ENCODE data around the gene SP100. TPM values are rescaled to one million over a fixed set of nuclear protein-coding genes. Genes with fewer than 3 reads are reported as not detected.
A peak's percentile ranks its signal among the peaks of the same experiment; 100 is the strongest.

The SP100 gene
- total and polyA plus RNA-seq, 2 of the 13 experiments (the other 11 are each of a cell fraction or from before 2014, with no cell fraction given): 12.6 to 16.5 TPM

DNA sequence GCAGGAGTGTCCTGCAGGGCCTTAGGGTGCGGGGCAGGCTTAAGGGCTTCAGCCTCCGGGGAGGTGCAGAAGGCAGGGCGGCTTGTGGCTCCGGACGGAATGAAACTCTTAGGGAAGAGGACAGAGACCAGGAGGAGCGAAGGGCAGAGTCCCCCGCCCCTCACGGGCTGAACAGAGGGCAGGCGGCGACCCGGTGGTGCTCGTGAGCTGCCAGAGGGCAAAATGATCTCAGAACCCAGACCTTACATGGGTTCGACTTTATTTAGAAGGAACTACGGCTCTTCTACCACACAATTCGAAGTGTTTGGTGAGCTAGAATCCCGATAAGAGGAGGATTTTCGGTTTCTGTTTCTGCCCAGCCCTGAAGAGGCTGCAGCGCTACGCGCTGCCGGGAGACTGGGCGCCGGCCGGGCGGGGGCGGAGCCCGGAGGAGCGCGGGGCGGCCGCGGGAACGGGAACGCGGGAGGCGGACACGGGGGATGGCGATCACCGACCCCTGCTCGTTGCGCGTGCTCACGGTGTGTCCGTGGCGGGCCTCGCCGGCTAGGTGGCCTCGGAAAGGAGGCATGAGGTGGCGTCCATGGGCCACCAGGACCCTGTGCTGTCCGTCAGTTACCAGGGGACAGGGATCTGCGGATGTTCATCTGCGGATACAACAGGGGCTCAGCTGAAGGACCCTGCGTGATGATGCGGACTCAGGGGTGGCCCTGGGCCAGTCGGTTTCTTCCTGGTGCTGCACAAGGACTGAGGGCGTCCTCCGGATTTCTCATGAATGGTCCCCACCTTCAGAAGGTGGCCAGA, 4.2 kb upstream of the SP100 start (continued):
- TF ChIP-seq, protein P1, sequence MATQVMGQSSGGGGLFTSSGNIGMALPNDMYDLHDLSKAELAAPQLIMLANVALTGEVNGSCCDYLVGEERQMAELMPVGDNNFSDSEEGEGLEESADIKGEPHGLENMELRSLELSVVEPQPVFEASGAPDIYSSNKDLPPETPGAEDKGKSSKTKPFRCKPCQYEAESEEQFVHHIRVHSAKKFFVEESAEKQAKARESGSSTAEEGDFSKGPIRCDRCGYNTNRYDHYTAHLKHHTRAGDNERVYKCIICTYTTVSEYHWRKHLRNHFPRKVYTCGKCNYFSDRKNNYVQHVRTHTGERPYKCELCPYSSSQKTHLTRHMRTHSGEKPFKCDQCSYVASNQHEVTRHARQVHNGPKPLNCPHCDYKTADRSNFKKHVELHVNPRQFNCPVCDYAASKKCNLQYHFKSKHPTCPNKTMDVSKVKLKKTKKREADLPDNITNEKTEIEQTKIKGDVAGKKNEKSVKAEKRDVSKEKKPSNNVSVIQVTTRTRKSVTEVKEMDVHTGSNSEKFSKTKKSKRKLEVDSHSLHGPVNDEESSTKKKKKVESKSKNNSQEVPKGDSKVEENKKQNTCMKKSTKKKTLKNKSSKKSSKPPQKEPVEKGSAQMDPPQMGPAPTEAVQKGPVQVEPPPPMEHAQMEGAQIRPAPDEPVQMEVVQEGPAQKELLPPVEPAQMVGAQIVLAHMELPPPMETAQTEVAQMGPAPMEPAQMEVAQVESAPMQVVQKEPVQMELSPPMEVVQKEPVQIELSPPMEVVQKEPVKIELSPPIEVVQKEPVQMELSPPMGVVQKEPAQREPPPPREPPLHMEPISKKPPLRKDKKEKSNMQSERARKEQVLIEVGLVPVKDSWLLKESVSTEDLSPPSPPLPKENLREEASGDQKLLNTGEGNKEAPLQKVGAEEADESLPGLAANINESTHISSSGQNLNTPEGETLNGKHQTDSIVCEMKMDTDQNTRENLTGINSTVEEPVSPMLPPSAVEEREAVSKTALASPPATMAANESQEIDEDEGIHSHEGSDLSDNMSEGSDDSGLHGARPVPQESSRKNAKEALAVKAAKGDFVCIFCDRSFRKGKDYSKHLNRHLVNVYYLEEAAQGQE (IDR thresholded peaks at IDR 0.05; ENCODE audit: borderline replicate concordance in 1 of 2, low read depth in 1 of 2, low read length in 2 of 2): no peak; a peak in 1 of 4 replicates
- TF ChIP-seq BORCS8-MEF2B (CRISPR knock-in tag; IDR thresholded peaks at IDR 0.05) (peak; percentile 72), CSRNP1 (CRISPR knock-in tag; IDR thresholded peaks at IDR 0.05) (no peak), REL (CRISPR knock-in tag; conservative IDR thresholded peaks at IDR 0.05) (no peak), HCFC1 (IDR thresholded peaks at IDR 0.05; ENCODE audit: low read depth, low read length) (no peak), KMT2B (CRISPR knock-in tag; IDR thresholded peaks at IDR 0.05) (peak; percentile 77; the same call in 1 of the 2 replicates), SP140L (CRISPR knock-in tag; IDR thresholded peaks at IDR 0.05; ENCODE audit: borderline replicate concordance) (no peak), PRMT3 (CRISPR knock-in tag; IDR thresholded peaks at IDR 0.05; ENCODE audit: borderline replicate concordance, low read depth) (no peak), HMG20B (CRISPR knock-in tag; conservative IDR thresholded peaks at IDR 0.05) (no peak), EZH2 (conservative IDR thresholded peaks at IDR 0.05; ENCODE audit: low read depth, low read length) (no peak), ZNF607 (CRISPR knock-in tag; IDR thresholded peaks at IDR 0.05; ENCODE audit: borderline replicate concordance) (peak; percentile 81), SIX4 (CRISPR knock-in tag; IDR thresholded peaks at IDR 0.05) (no peak), MED1 (CRISPR knock-in tag; IDR thresholded peaks at IDR 0.05) (no peak; the same call in none of the 2 replicates), PLRG1 (conservative IDR thresholded peaks at IDR 0.05) (no peak), NFIB (CRISPR knock-in tag; IDR thresholded peaks at IDR 0.05; ENCODE audit: borderline replicate concordance) (no peak), ZNF3 (CRISPR knock-in tag; IDR thresholded peaks at IDR 0.05) (no peak), ZNF234 (CRISPR knock-in tag; conservative IDR thresholded peaks at IDR 0.05) (no peak), TGIF2 (CRISPR knock-in tag; IDR thresholded peaks at IDR 0.05) (no peak)
- TF ChIP-seq, protein P2, sequence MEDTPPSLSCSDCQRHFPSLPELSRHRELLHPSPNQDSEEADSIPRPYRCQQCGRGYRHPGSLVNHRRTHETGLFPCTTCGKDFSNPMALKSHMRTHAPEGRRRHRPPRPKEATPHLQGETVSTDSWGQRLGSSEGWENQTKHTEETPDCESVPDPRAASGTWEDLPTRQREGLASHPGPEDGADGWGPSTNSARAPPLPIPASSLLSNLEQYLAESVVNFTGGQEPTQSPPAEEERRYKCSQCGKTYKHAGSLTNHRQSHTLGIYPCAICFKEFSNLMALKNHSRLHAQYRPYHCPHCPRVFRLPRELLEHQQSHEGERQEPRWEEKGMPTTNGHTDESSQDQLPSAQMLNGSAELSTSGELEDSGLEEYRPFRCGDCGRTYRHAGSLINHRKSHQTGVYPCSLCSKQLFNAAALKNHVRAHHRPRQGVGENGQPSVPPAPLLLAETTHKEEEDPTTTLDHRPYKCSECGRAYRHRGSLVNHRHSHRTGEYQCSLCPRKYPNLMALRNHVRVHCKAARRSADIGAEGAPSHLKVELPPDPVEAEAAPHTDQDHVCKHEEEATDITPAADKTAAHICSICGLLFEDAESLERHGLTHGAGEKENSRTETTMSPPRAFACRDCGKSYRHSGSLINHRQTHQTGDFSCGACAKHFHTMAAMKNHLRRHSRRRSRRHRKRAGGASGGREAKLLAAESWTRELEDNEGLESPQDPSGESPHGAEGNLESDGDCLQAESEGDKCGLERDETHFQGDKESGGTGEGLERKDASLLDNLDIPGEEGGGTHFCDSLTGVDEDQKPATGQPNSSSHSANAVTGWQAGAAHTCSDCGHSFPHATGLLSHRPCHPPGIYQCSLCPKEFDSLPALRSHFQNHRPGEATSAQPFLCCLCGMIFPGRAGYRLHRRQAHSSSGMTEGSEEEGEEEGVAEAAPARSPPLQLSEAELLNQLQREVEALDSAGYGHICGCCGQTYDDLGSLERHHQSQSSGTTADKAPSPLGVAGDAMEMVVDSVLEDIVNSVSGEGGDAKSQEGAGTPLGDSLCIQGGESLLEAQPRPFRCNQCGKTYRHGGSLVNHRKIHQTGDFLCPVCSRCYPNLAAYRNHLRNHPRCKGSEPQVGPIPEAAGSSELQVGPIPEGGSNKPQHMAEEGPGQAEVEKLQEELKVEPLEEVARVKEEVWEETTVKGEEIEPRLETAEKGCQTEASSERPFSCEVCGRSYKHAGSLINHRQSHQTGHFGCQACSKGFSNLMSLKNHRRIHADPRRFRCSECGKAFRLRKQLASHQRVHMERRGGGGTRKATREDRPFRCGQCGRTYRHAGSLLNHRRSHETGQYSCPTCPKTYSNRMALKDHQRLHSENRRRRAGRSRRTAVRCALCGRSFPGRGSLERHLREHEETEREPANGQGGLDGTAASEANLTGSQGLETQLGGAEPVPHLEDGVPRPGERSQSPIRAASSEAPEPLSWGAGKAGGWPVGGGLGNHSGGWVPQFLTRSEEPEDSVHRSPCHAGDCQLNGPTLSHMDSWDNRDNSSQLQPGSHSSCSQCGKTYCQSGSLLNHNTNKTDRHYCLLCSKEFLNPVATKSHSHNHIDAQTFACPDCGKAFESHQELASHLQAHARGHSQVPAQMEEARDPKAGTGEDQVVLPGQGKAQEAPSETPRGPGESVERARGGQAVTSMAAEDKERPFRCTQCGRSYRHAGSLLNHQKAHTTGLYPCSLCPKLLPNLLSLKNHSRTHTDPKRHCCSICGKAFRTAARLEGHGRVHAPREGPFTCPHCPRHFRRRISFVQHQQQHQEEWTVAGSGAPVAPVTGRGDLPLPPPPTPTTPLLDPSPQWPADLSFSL (CRISPR knock-in tag; IDR thresholded peaks at IDR 0.05): 0 out of 2 replicates have a peak, but pooled peaks have one; percentile 52

Data from HepG2 (cell line).